Measurements from ENCODE around the gene FBXO31. TPM values are rescaled to one million over a fixed set of nuclear protein-coding genes. Genes with fewer than 3 reads are reported as not detected.

FBXO31 gene
- total RNA-seq, 1 donor from 2014 or later: 5.8 TPM

DNA sequence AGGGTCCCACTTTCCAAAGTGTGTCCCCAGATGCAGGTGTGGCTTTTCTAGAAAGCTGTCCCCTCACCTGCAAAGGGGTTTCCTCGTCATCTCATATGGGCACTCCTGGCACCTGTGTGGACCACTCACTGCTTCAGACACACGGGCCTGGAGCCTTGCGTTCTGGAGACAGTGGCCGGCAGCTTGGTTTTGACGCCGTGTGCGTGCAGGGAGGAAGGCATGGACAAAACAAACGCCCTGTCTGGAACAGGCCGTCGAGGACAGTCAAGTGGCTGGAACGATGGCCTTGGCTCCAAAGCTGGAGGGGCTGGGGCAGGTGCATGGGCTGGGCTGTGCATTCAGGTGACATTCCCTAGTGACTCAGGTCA, 53.3 kb downstream of the FBXO31 start:
- no peaks in the 10 kb centered on the region for H3K27me3 ChIP-seq
- peaks cover 6% of the 10 kb centered on the region for H3K36me3 Mint-ChIP-seq
- no peak for TF ChIP-seq EZH2phosphoT487 (IDR thresholded peaks at IDR 0.05)
- TF ChIP-seq EZH2 (IDR thresholded peaks at IDR 0.05): no peak
- TF ChIP-seq, protein P1, sequence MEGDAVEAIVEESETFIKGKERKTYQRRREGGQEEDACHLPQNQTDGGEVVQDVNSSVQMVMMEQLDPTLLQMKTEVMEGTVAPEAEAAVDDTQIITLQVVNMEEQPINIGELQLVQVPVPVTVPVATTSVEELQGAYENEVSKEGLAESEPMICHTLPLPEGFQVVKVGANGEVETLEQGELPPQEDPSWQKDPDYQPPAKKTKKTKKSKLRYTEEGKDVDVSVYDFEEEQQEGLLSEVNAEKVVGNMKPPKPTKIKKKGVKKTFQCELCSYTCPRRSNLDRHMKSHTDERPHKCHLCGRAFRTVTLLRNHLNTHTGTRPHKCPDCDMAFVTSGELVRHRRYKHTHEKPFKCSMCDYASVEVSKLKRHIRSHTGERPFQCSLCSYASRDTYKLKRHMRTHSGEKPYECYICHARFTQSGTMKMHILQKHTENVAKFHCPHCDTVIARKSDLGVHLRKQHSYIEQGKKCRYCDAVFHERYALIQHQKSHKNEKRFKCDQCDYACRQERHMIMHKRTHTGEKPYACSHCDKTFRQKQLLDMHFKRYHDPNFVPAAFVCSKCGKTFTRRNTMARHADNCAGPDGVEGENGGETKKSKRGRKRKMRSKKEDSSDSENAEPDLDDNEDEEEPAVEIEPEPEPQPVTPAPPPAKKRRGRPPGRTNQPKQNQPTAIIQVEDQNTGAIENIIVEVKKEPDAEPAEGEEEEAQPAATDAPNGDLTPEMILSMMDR (IDR thresholded peaks at IDR 0.05): no peak
- DNase-seq (ENCODE audit: low spot score): no peak
- no peak overlapping the region for H3K4me3 ChIP-seq
- H3K4me3 Mint-ChIP-seq: no peak overlapping the region
- H2AFZ ChIP-seq (replicated peaks): no peak overlapping the region
- H3K27me3 Mint-ChIP-seq (ENCODE audit: insufficient read depth, low read depth): no peaks in the 10 kb centered on the region
- H3K27ac Mint-ChIP-seq: no peak overlapping the region
- H3K4me1 ChIP-seq: no peaks in the 10 kb centered on the region
- no peaks in the 10 kb centered on the region for H3K9me3 ChIP-seq (ENCODE audit: low read depth)
- no peaks in the 10 kb centered on the region for H4K20me1 ChIP-seq (ENCODE audit: low read depth)
- H3K27ac ChIP-seq: no peak overlapping the region
- H3F3A ChIP-seq (ENCODE audit: low read depth): no peaks in the 10 kb centered on the region
- H3K36me3 ChIP-seq: no peaks in the 10 kb centered on the region
- H3K4me1 Mint-ChIP-seq: peaks cover 2% of the 10 kb centered on the region
- H3K9ac ChIP-seq: no peak overlapping the region
- H3K79me2 ChIP-seq (ENCODE audit: low read depth): no peaks in the 10 kb centered on the region
- no peaks in the 10 kb centered on the region for H3K9me3 Mint-ChIP-seq
- H3K4me2 ChIP-seq: no peak overlapping the region

DNA sequence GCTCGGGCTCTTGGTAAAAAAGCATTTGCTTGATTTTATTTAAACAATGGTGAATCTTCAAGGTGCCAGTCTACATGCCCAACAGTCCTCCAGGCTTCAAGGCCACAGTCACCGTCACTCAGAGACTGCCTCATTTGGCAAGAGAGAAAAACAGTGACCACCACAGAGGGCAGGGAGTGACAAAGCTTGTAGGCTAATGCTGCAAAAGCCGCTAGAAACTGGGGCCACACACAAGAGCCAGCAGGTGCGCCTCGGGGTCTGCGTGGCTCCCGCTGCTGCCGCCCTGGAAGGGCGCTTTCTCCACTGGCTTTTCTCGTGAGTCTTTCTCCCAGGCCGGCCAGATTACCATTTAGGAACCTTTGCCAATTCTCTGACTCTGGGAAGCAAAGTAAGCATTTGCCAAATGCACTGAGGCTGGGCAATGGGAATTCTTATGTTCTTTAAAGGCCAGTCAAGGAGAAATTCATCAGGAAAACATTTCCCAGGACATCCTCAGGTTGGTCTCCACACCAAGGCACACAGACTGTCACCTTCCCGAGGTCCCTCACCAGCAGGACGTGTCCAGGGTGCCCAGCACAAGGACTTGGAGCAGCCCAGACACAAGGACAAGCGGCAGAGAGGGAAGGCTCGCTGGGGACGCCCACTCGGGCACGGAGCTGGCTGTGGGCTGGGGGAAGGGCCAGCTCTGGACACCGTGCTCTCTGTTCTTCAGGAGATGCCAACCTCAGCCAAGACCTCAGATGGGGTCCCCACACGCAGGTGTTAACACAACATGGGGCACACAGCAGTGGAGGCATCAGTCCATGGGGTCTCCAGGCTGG, 53.9 kb downstream of the FBXO31 start:
- Mint-ChIP-seq H3K4me3 (no peak overlapping the region), H3K4me1 (peaks cover 2% of the 10 kb centered on the region), H3K9me3 (no peaks in the 10 kb centered on the region), H3K36me3 (peaks cover 6% of the 10 kb centered on the region), H3K27ac (no peak overlapping the region), H3K27me3 (ENCODE audit: insufficient read depth, low read depth) (no peaks in the 10 kb centered on the region)
- no peak overlapping the region for H3K4me3 ChIP-seq
- TF ChIP-seq EZH2 (IDR thresholded peaks at IDR 0.05) (no peak), EZH2phosphoT487 (IDR thresholded peaks at IDR 0.05) (no peak)
- TF ChIP-seq, protein P1 (IDR thresholded peaks at IDR 0.05): no peak
- no peaks in the 10 kb centered on the region for H3K36me3 ChIP-seq
- no peak overlapping the region for H3K27ac ChIP-seq
- H3K9me3 ChIP-seq (ENCODE audit: low read depth): no peaks in the 10 kb centered on the region
- DNase-seq (ENCODE audit: low spot score): no peak
- no peak overlapping the region for H2AFZ ChIP-seq (replicated peaks)
- no peak overlapping the region for H3K9ac ChIP-seq
- no peaks in the 10 kb centered on the region for H4K20me1 ChIP-seq (ENCODE audit: low read depth)
- no peaks in the 10 kb centered on the region for H3K27me3 ChIP-seq
- H3K79me2 ChIP-seq (ENCODE audit: low read depth): no peaks in the 10 kb centered on the region
- no peaks in the 10 kb centered on the region for H3K4me1 ChIP-seq
- H3F3A ChIP-seq (ENCODE audit: low read depth): no peaks in the 10 kb centered on the region
- no peak overlapping the region for H3K4me2 ChIP-seq

DNA sequence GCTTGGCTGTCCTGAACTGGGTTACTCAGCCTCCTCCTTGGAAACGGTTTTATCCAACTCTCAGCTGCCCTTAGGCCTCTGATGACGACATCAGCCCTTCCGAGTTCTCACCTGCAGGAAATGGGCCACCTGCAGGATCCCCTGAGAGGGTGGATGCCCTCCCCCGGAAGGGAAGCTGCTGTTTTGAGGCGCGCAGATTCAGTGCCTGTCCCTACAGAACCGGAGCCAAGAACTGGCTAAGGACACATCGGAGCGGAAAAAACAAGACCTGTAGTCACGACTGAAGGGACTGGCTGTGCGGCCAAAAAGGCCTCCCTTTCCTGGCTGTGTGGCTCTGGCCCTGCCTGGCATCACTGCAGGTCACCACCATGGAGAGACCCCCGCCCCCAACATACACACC, 54.7 kb downstream of the FBXO31 start:
- no peak overlapping the region for H3K4me3 Mint-ChIP-seq
- Histone ChIP-seq H3K27me3 (no peaks in the 10 kb centered on the region), H3K27ac (no peak overlapping the region), H3K9me3 (ENCODE audit: low read depth) (no peaks in the 10 kb centered on the region), H3K9ac (no peak overlapping the region), H3K79me2 (ENCODE audit: low read depth) (no peaks in the 10 kb centered on the region), H3K4me3 (no peak overlapping the region), H3K4me2 (no peak overlapping the region), H3K4me1 (no peaks in the 10 kb centered on the region), H3F3A (ENCODE audit: low read depth) (no peaks in the 10 kb centered on the region), H4K20me1 (ENCODE audit: low read depth) (no peaks in the 10 kb centered on the region), H2AFZ (replicated peaks) (no peak overlapping the region), H3K36me3 (no peaks in the 10 kb centered on the region)
- no peak for DNase-seq (ENCODE audit: low spot score)
- TF ChIP-seq, protein P1 (IDR thresholded peaks at IDR 0.05): no peak
- TF ChIP-seq EZH2 (IDR thresholded peaks at IDR 0.05) (no peak), EZH2phosphoT487 (IDR thresholded peaks at IDR 0.05) (no peak)
- peaks cover 6% of the 10 kb centered on the region for H3K36me3 Mint-ChIP-seq
- no peak overlapping the region for H3K27ac Mint-ChIP-seq
- H3K9me3 Mint-ChIP-seq: no peaks in the 10 kb centered on the region
- peaks cover 2% of the 10 kb centered on the region for H3K4me1 Mint-ChIP-seq
- no peaks in the 10 kb centered on the region for H3K27me3 Mint-ChIP-seq (ENCODE audit: insufficient read depth, low read depth)

All from neural progenitor cell (in vitro differentiated cells).